Measurements from ENCODE around the gene THAP4.
A peak's percentile ranks its signal among the peaks of the same experiment; 100 is the strongest.

THAP4 gene, protein sequence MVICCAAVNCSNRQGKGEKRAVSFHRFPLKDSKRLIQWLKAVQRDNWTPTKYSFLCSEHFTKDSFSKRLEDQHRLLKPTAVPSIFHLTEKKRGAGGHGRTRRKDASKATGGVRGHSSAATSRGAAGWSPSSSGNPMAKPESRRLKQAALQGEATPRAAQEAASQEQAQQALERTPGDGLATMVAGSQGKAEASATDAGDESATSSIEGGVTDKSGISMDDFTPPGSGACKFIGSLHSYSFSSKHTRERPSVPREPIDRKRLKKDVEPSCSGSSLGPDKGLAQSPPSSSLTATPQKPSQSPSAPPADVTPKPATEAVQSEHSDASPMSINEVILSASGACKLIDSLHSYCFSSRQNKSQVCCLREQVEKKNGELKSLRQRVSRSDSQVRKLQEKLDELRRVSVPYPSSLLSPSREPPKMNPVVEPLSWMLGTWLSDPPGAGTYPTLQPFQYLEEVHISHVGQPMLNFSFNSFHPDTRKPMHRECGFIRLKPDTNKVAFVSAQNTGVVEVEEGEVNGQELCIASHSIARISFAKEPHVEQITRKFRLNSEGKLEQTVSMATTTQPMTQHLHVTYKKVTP

DNA sequence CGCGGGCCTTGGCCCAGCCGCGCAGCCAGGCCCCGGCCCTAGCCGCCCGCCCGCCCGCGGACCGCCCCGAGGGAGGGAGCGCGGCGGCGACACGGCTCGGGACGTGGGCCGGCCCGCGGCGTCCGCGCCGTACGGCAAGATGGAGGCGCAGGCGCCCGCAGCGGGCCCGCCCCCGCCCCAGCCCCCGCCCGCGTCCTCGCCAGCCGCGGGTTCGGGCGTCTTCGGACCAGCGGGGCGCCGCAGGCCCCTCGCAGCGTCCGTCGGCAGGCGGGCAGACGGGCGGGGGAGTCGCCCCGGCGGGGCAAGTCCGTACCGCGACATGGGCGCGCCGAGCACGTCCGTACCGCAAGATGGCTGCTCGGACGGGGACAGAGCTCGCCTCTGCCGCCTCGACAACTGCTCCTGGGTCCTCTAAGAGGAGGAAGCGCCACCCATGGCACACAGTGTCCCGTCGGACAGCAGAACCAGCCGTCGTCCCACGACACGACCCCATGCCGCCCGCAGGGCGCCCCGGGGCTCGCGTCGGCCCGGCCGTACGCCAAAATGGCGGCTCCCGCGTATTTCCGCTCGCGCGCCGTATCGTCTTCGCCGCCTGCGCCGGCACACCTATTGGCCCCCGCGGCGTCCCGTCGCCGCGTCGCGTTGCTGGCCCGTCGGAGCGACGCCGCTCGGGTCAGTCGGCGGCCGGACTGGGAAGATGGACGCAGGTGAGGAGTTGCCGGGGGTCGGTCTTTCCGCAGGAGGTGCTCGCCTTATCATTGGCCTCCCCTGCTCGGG, at the start of gene THAP4, which contains the start of gene ATG4B:
THAP4 (minus strand) TSS at position 141 of the 777 bp plus-strand sequence. CDS start 141 bp downstream, outside the sequence.
ATG4B (plus strand) TSS at position 676 of the 777 bp plus-strand sequence; CDS start at position 698, 22 bp downstream.
- peak; percentile 87 for DNase-seq

DNA sequence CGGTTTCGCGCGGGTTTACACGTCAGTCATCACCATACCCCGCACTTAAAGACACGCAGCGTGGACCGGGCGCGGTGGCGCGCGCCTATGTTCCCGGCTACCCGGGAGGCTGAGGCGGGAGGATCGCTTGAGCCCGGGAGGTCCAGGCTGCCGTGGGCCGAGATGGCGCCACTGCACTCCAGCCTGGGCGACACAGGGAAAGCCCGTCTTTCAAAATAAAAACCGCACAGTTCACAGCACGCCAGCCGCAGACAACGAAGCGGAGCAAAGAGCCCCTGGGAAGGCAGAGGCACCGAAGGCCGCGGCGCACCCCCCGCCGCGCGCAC, 49.3 kb upstream of the THAP4 start:
- DNase-seq = peak; percentile 11

DNA sequence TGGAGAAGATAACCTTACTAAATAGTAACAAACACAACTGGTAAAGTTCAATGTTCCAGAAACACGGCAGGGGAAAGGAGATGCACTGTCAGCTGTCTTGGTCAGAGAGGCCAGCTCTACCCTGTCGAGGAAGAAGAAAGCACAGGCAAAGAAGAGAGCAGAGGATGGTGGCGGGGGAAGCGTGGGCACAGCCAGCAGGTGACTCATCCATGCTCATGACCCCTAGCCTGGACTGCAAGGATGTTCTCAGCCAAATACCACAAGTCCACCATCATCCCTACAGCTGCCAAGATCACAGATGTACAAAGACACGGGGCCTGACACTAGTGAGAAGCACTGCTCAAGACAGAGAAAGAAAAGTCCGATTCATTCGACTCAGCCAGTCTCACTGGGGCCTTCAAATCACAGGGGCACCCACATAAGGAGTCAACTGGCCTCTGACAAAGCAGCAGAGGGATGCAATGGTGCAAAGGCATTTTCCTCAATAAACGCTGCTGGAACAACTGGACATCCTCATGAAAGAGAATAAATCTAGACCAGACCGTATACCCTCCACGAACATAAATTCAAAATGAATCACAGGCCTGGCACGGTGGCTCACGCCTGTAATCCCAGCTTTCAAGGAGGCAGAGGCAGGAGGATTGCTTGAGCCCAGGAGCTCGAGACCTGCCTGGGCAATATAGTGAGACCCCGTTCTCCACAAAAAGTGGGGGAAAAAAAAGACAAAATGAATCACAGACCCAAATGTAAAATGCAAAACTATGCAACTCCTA, 44.1 kb upstream of the THAP4 start:
- no peak for DNase-seq

DNA sequence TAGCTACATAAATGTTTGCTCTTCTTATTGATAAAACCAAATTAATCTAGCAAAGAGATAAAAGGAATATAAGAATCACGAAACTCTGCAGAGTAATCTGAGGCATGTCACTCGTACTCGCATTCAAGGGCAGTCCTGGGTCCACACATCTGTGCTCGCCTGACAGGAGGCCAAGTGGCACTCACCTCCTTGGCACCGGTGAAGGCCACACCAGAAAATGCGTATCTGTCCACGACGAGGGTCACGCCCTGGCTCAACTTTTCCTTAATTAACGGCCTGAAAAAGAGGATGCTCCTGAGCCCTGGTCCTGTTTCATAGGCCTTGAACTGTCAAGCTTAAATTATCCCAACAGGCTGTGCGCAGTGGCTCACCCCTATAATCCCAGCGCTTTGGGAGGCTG, 43.1 kb upstream of the THAP4 start:
- DNase-seq = no peak

DNA sequence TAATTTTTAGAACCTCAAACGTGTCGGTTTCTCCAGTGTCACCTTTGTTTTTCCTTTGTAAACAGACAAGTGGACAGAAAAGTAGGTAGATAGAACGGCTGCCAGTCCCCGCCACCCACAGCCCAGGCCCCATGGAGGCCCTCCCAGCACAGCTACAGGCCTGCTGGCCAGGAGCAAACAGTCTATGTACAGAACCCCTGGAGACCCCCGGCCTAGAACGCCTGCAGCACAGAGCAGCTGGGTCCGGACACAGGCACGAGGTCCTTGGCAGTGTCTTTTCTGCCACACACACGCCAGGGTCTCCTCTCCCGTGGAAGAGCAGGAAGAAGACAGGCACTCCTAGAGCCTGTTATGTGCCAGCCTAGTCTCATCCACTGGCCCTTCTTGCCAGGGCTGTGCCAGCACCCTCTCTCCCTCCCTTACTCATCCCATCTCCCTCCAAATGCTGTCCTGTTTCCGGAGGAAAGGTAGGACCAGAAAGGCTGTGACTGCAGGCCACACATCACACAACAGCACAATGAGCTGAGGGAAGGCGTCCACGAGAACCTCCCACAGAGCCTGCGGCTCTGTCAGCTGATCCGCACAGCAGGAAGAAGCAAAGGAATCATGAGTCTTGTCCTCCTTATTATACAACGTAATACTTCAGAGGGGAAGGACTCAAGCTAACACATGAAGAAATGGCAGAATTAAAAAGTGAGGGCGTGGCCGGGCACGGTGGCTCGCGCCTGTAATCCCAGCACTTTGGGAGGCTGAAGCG, 42.0 kb upstream of the THAP4 start:
- no peak for DNase-seq

DNA sequence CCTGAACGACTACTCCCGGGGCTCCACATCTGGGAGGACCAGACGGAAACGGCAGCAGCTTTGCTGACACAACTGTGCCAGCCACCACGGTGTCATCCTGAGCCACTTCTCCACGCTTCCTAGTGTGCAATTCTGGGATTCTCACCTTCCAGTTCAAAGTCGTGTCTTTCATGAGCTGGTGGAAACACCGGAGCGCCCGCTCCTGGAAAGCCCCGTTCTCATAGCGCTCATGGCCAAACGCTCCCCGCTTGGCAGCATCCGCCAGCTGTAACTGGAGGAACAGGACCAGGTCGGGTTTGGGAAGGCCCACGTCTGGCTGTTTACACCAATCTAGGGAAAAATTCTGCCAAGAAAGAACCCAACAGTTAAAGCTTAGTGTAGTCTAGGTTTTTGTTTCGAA, 41.3 kb upstream of the THAP4 start:
- no peak for DNase-seq

DNA sequence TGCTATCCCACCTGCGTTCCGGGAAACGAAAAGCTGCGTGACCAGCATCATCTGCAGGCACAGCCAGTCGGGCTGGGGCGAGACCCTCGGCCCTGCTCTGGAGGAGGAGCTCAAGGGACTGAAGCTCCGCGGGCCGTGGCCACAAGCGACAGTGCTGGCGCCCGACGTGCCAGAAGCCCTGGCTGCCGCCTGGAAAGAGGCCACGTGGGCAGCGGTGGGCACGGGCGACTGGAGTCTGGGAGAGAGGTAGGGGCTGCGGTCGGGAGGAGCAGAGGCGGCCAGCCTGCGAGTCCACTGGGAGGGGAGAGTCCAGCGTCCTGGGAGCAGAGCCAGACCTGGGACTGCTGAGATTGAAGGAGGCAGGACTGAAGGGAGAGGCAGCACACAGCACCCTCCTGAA, 40.4 kb upstream of the THAP4 start:
- no peak for DNase-seq

DNA sequence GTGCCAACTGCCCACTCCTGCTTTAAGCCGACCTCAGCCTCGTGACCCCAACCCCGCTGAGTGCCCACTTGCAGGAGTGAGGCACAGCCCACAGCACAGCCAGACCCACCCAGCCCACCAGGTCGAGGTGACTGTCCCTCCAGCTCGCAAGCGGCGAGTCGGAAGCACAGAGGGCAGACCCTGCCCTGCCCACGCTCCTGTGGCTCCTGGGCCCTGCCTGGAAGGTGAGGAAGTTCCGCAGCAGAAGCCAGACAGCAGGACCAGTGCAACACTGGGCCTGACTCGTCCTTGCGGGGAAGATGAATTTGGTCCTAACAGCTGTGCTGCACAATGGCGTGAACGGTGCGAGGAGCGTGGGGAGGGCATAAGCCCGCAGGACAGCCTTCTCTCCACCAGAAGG, 39.7 kb upstream of the THAP4 start:
- DNase-seq = no peak

DNA sequence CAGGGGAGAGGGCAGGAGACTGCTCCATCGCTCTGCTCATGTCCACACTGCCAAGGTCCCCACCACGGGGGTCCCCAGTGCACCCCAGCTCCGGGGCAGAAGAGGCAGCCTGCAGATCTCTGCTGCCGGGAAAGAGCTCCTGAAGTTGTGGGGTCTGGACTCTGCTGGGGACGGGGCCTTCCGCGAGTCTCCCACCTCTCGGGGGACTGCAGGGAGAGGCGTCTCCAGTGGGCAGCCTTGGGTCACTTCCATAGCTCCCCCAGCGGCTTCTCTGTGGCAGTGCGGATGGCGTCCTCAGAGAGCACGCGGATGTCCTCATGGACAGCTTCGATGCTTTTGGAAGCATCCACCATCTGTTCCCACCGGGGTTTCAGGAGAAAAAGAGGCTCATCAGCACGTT, 38.9 kb upstream of the THAP4 start:
- DNase-seq = no peak

DNA sequence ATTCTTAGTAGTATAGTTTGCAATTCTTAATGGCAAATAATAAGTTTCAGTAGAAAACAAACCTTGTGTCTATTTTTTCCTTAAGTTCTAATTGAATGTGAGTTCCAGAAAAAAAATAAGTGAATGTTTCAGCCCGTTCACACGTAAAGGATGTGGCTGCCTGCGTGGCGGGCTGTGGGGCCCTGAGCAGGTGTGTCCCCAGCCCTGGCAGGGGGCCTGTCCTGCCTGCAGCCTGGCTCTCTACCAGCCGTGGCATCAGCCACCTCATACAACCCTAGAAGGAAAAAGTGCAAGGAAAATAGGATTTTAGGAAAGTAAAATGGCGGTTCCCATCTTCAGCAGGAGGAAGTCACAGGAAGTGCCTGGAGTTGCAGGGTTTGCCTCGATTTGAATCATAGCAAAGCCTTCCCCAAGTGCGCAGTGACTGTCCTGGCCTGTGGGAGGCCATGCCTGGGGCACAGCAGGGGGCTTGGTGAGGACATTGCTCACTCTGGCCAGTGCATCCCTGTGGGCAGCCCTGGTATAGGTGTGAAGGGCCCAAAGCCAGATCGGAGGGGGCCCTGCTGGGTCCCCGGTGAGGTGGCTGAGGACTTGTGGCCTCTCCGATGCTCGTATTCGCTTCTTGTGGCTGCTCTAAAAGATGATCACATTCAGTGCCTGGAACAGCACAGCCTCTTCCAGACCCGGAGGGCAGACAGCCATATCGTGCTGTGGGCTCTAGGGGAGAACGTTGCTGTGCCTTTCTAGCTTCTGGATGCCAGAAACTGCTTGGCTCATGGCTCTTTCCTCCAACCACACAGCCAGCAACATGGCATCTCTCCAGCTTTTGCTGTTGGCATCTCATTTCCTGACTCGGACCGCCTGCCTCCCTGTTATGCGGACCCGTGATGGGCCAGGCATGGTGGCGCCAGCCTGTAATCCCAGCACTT, 37.1 kb upstream of the THAP4 start:
- DNase-seq = no peak

DNA sequence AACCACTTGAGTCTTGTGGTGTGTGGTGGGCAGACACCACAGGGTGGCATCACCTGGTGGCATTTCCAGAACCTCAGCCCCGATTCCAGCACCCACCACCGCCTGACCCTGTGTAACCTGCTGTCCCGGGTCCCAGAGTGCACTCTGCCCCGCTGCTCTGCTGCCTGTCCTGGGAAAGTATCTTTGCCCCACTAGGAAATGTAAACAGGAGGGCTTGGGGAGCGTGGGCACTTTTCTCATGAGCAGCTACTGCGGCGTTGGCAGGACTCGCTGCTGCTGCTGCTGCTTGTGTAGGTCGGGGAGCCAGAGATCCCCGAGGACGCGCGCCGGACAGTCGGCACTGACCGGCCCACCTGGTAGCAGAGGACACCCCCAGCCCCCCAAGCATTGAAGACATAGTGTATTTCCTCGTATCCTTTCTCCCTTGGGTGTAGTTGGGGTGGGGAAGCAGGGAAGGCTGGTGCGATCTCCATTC, 36.3 kb upstream of the THAP4 start:
- DNase-seq = no peak

DNA sequence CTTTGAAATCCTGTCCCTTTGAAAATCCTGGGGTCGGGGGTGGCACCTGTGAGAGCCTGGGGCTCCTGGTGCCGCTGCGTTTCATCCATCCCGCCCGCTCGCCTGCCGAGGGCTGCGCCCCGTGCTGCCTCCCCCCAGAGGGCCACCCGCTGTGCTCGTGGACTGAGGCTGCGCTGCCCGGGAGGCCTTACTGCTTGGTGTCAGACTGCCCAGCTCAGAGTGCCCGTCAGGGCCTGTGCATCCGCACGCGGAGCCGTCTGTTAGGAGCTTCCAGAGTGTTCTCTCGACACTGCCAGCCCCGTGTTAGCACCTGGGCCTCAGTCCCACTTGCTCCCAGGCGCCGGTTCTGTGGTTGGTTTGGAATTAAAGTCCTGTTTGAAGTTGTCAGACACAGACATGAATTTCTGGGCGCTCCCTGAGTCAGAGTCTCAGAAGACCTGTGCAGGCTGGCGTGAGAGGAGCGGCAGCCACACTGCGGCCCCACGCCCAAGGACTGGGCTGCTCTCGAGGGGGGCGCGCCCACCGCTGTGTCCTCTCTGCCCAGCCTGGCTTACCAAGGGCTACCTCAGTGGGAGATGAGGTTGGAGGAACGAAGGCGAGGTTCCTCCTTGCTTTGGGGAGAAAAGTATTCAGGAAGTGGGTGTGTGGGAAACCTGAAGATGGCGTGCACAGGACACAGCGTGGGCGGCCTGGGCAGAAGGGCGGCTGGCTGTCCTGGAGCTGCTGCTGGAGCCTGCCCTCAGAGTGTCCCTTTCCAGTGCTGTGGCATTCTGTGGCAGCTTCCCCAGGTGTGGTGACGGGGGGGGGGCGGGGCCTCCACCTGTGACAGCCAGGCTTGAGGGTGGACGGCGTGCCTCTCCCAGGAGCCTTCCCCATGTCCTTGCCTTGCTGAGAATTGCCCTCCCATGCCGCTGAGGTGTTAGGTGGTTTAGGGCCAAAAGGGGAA, 35.6 kb upstream of the THAP4 start:
- no peak for DNase-seq

DNA sequence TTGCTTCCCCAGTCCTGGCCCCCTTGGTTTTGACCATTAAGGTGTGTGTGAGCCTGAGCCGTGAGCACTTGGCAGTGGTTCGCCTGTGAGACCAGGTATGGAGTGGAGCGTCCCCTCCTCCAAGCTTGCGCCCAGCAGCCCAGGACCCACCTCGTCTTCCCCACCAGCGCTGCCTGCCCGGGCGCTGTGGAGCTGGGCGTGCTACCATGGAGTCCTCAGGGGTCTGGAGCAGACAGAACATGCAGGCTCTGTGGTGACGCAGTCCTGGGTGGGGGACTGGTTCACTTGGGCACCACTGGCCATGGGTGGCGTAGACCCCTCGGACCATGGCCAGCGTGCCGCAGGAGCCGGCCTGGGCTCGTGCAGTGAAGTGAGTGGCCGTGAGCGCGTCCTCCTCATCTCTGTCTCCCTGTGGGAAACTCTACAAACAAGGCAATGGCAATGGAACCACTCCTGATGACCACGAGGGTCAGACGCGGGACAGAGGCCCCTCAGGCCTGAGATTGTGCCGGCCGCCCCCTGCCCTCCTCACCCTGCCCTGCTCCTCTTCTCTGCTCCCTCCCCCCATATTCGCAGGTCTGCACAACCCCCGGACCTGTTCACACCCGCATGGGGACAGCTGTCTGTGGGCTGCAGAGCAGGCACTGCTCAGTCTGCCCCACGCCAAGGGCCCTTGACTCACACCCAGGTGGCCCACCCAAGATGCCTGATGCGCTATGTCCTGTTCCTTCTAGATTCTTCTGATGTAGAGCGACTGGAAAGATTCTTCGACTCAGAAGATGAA, 34.7 kb upstream of the THAP4 start:
- DNase-seq = no peak

DNA sequence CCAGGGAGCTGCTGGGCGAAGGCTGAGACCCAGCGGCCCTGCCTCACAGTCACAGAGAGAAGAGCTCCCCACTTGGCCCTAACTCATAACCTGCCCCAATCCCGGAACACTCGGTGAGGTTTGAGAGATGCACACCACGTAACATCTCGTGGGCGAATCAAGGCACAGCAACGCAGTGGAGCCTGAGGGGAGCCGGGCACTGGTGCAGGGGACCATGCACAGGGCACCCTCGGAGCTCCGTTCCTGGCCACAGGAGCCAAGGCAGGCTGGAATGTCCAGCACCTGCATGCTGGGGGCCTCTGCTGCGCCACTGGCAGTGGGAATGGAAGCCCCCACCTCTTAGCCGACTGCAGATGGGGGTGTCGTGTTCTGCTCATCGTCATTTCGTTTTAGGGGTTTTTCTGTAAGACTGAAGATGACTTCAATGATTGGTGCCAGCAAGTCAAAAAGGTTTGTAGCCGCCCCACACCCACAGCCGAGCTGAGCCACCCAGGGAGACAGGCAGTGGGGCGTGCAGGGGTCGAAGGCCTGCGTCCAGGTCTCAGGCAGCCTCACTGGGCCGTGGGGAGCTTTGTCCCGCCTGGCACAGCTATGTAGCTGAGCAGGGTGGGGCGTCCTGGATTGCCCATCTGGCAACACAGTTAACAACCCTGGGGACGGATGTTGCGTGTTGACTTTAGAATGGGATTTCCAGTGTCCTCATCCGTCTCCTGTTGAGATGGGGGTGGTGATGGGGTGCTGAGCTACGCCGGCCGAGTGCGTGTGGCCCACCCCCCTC, 33.6 kb upstream of the THAP4 start:
- no peak for DNase-seq

DNA sequence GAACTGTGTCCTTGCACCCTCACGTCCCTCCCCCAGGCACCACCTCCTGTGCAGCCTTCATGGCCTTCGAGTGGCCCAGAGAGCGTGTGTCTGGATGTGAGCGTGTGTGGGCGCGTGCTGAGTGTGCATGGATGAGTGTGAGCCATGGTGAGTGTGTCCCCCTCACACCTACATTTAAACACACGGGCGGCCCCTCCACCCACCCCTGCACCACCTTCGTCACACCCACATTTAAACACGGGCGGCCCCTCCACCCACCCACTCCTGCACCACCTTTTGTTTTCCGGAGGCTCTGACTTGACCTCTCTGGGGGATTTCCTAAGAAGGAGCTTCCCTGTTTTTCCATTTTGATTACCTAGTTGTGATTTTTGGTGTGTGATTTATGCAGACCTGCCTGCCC, 31.9 kb upstream of the THAP4 start:
- no peak for DNase-seq

DNA sequence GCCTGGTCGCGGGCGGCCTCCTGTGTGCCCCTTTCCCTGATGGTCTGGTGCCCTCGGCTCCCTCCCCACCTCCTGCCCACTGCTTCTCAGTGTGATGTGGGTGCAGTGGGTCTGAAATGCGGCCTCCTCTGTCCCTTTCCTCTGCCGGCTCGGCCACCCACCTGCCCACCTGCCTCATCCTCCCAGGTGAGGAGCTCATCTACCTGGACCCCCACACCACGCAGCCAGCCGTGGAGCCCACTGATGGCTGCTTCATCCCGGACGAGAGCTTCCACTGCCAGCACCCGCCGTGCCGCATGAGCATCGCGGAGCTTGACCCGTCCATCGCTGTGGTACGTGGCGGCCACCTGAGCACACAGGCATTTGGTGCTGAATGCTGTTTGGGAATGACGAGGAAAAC, 31.4 kb upstream of the THAP4 start:
- no peak for DNase-seq

DNA sequence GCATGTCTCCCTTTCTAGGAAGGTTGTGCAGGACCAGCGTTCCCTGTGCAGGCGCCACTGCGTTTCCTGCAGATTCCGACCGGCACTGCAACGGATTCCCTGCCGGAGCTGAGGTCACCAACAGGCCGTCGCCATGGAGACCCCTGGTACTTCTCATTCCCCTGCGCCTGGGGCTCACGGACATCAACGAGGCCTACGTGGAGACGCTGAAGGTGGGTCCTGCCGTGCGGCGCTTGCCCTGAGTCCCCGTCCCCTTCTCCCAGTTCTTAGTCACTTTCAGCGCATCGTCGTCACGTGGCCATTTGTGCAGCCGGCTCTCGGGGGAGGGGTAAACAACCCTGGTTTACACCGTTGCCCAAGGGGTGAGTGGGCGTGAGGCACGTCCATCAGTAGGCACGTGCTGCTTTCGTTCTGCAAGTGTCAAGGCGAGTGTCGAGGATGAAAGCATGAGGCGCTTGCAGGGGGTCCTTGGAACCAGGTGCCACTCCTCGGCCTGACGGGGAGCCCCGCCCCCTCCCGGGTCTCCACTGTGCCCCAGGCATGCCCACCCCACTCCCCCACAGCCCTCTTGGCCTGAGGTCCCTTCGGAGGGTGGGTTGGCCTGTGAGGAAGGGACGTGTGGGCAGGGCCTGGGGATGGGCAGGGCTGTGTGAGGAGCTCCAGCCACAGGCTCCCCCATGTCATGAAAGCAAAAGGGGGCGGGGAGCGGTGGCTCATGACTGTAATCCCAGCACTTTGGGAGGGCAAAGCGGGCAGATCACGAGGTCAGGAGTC, 29.9 kb upstream of the THAP4 start:
- DNase-seq = no peak

Data from RPMI8226 (cell line).